KMS-11 (cell line): ENCODE results near the gene DECR2.

ENCODE experiments used
- H2AFZ ChIP-seq: fragments of 200-600 bp; sonication (generic); 2 replicates; pipeline ENCODE4 v1.6.1; 2016; ENCODE audit warnings: antibody characterized with exemption, mixed run types, low read depth
- H3K27ac ChIP-seq: fragments of 200-600 bp; sonication (generic); 2 replicates; pipeline ENCODE4 v1.6.1; 2016; ENCODE audit warnings: mild to moderate bottlenecking, mixed run types
- H3K27me3 ChIP-seq: fragments of 200-600 bp; sonication (generic); 2 replicates; pipeline ENCODE4 v1.6.1; 2017; ENCODE audit warnings: mild to moderate bottlenecking, low read depth, mixed run types, moderate library complexity; ENCODE audit not compliant: insufficient read depth
- H3K36me3 ChIP-seq: fragments of 200-600 bp; sonication (generic); 2 replicates; pipeline ENCODE4 v1.6.1; 2017; ENCODE audit warnings: mild to moderate bottlenecking, mixed run types; ENCODE audit not compliant: insufficient read depth
- H3K4me1 ChIP-seq: fragments of 200-600 bp; sonication (generic); 2 replicates; pipeline ENCODE4 v1.6.1; 2016; ENCODE audit warnings: mild to moderate bottlenecking, low read depth, mixed run types; ENCODE audit not compliant: poor library complexity, severe bottlenecking
- H3K4me2 ChIP-seq: fragments of 200-600 bp; sonication (generic); 2 replicates; pipeline ENCODE4 v1.7.0; 2016; ENCODE audit warnings: mild to moderate bottlenecking, mixed run types
- H3K4me3 ChIP-seq: fragments of 200-600 bp; sonication (generic); IDR thresholded peaks from 2 replicates; pipeline ENCODE4 v1.6.1; 2017; ENCODE audit warnings: low read depth, low read length, mixed read lengths; ENCODE audit not compliant: insufficient read depth
- H3K79me2 ChIP-seq: fragments of 200-600 bp; sonication (generic); 2 replicates; pipeline ENCODE4 v1.6.1; 2016; ENCODE audit warnings: low read depth, mixed run types; ENCODE audit not compliant: insufficient read depth
- H3K9ac ChIP-seq: fragments of 200-600 bp; sonication (generic); 2 replicates; pipeline ENCODE4 v1.6.1; 2016; ENCODE audit warnings: mild to moderate bottlenecking, mixed run types
- H4K20me1 ChIP-seq: fragments of 200-600 bp; sonication (generic); 2 replicates; pipeline ENCODE4 v1.6.1; 2016; ENCODE audit warnings: mild to moderate bottlenecking, mixed run types; ENCODE audit not compliant: insufficient read depth
- TF ChIP-seq, protein P1 (sequence below): fragments of 200-600 bp; sonication (generic); conservative IDR thresholded peaks from 2 replicates; pipeline ENCODE4 v1.6.1; 2017; ENCODE audit warnings: low read depth, mild to moderate bottlenecking, antibody characterized with exemption, low read length, moderate library complexity, mixed read lengths

The DECR2 gene

DNA sequence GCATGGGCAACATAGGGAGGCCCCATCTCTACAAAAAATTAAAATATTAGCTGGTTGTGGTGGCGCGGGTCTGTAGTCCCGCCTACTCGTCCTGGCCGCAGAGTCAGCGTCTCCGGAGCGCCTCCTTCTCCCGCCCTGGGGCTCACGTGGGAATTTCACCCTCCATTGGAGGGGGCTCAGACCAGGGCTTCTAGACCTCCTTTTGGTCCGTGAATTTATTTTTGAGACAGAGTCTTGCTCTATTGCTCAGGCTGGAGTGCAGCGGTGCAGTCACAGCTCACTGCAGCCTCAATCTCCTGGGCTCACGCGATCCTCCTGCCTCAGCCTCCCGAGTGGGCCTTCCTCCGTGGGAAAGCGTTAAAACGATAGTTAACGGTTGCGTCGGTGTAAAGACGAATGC is 5.1 kb upstream of the DECR2 start:
- H3K9ac ChIP-seq = no peak overlapping the region
- H3K27ac ChIP-seq = no peak overlapping the region

DNA sequence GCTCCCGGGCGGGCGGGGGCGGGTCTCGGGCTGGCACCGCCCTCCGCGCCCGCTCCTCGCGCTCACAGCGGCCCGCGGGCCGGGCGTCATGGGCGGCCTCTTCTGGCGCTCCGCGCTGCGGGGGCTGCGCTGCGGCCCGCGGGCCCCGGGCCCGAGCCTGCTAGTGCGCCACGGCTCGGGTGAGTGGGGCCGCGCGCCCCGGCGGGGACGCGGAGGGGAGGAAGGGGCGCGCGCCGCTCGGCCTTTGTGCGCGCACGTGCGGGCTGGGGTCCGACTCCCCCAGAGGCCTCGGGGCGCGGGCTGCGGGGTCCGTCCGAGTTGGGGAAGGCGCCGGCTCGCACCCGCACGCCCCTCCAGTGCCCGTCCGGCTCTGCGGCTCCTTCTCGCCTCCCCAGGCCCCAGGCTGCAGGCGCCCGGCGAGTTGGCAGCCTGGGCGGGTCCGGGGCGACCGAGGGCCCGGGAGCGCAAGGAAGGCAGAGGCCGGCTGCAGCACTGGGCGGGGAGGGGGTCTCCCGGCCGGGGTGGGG is 4.5 kb upstream of the DECR2 start, which contains the start of gene NME4:
Gene NME4 (plus strand): TSS at position 65 of the 527 bp plus-strand sequence. CDS start 24 bp downstream, at position 89.
- TF ChIP-seq, protein P1, sequence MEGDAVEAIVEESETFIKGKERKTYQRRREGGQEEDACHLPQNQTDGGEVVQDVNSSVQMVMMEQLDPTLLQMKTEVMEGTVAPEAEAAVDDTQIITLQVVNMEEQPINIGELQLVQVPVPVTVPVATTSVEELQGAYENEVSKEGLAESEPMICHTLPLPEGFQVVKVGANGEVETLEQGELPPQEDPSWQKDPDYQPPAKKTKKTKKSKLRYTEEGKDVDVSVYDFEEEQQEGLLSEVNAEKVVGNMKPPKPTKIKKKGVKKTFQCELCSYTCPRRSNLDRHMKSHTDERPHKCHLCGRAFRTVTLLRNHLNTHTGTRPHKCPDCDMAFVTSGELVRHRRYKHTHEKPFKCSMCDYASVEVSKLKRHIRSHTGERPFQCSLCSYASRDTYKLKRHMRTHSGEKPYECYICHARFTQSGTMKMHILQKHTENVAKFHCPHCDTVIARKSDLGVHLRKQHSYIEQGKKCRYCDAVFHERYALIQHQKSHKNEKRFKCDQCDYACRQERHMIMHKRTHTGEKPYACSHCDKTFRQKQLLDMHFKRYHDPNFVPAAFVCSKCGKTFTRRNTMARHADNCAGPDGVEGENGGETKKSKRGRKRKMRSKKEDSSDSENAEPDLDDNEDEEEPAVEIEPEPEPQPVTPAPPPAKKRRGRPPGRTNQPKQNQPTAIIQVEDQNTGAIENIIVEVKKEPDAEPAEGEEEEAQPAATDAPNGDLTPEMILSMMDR = no peak
- Histone ChIP-seq H3K9ac (peak within 1 kb of the TSS; percentile 61; the same call in 1 of the 2 replicates), H3K79me2 (no peaks in the 10 kb centered on the region), H3K36me3 (no peaks in the 10 kb centered on the region), H4K20me1 (no peaks in the 10 kb centered on the region), H2AFZ (no peak within 1 kb of the TSS; the same call in 1 of the 2 replicates), H3K27ac (no peak within 1 kb of the TSS), H3K4me1 (peaks cover 15% of the 10 kb centered on the region), H3K4me3 (no peak within 1 kb of the TSS), H3K4me2 (peak within 1 kb of the TSS; percentile 31; the same call in 1 of the 2 replicates), H3K27me3 (peaks cover 19% of the 10 kb centered on the region)

More for the DNA sequence above, 5.1 kb upstream of the DECR2 start:
- H3K4me3 ChIP-seq = no peak overlapping the region
- no peak overlapping the region; the same call in 1 of the 2 replicates for H2AFZ ChIP-seq
- H3K79me2 ChIP-seq = no peaks in the 10 kb centered on the region
- H3K36me3 ChIP-seq = no peaks in the 10 kb centered on the region
- H3K4me2 ChIP-seq = peak overlapping the region; percentile 31; the same call in 1 of the 2 replicates
- TF ChIP-seq, protein P1 = no peak
- no peaks in the 10 kb centered on the region for H4K20me1 ChIP-seq
- peaks cover 19% of the 10 kb centered on the region for H3K27me3 ChIP-seq
- peaks cover 16% of the 10 kb centered on the region for H3K4me1 ChIP-seq

DNA sequence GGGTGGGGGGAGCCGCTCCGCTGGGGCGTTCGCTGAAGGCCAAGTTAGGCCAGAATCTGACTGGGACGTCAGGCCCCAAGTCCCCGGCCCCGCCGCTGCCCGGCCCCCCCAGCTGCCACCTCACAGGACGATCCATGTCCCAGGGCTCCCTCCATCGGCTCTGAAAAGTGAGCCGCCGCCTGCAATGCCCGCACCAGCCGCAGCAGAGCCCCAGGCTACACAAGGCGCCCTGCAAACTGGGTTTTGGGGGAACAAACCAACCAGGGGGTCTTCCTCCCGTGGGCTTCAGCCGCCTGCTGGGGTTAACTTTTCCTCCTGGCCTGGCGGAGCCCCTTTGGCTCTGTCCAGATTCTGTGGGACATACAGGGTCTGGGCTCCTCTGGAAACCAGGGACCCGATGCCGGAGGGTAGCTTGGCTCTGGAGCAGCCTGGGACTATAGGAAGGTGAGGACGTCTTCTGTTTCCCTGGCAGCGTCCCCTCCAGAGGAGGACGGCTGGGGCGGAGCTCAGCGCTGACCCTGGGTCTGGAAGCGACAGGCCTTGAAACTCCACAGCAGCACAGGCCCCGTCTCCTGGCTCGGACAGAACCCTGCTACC is 3.9 kb upstream of the DECR2 start:
- Histone ChIP-seq H3K36me3 (no peaks in the 10 kb centered on the region), H3K4me1 (peaks cover 21% of the 10 kb centered on the region), H3K4me2 (no peak overlapping the region), H4K20me1 (no peaks in the 10 kb centered on the region), H3K27me3 (peaks cover 19% of the 10 kb centered on the region), H3K9ac (no peak overlapping the region), H3K79me2 (no peaks in the 10 kb centered on the region), H3K27ac (no peak overlapping the region), H2AFZ (no peak overlapping the region), H3K4me3 (no peak overlapping the region)
- TF ChIP-seq, protein P1 = no peak

DNA sequence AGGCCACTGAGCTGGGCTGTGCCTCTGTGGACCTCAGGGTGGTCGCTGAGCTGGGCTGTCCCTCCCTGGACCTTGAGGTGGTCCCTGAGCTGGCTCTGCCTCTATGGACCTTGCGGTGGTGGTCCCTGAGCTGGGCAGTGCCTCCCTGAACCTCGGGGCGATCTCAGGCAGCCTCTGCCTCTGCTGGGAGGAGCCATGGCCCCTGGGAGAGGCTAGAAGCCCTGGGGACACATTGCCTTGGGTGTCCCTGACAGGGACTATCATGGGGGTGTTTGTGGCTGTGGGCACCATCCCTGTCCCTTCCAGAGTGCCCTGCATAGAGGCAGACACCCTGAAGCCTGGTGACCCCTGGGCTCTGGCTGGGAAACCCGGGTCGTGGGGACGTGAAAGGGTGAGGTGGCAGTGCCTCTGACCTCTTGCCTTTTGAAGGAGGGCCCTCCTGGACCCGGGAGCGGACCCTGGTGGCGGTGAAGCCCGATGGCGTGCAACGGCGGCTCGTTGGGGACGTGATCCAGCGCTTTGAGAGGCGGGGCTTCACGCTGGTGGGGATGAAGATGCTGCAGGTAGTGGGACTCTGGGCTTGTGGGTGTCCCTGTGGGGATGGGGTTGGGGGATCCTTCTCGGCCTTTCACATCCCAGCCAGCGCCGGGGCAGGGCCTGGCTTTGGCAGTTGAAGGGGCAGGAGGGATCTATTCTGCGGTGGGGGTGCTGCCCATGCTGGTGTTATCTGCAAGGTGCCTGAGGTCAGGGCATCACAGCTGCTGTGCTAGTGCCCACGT is 2.9 kb upstream of the DECR2 start:
- Histone ChIP-seq H3K79me2 (no peaks in the 10 kb centered on the region), H3K4me1 (peaks cover 21% of the 10 kb centered on the region), H4K20me1 (no peaks in the 10 kb centered on the region), H3K4me3 (no peak overlapping the region), H2AFZ (no peak overlapping the region), H3K4me2 (no peak overlapping the region), H3K27ac (no peak overlapping the region), H3K36me3 (no peaks in the 10 kb centered on the region), H3K9ac (no peak overlapping the region), H3K27me3 (peaks cover 19% of the 10 kb centered on the region)
- TF ChIP-seq, protein P1 = no peak
